Measurements from ENCODE around the gene RWDD4. TPM values are rescaled to one million over a fixed set of nuclear protein-coding genes. Genes with fewer than 3 reads are reported as not detected.

The RWDD4 gene
- polyA plus RNA-seq, 2 of the 4 experiments (the other 2 are of a cell fraction) = 18.7 to 20.4 TPM

DNA sequence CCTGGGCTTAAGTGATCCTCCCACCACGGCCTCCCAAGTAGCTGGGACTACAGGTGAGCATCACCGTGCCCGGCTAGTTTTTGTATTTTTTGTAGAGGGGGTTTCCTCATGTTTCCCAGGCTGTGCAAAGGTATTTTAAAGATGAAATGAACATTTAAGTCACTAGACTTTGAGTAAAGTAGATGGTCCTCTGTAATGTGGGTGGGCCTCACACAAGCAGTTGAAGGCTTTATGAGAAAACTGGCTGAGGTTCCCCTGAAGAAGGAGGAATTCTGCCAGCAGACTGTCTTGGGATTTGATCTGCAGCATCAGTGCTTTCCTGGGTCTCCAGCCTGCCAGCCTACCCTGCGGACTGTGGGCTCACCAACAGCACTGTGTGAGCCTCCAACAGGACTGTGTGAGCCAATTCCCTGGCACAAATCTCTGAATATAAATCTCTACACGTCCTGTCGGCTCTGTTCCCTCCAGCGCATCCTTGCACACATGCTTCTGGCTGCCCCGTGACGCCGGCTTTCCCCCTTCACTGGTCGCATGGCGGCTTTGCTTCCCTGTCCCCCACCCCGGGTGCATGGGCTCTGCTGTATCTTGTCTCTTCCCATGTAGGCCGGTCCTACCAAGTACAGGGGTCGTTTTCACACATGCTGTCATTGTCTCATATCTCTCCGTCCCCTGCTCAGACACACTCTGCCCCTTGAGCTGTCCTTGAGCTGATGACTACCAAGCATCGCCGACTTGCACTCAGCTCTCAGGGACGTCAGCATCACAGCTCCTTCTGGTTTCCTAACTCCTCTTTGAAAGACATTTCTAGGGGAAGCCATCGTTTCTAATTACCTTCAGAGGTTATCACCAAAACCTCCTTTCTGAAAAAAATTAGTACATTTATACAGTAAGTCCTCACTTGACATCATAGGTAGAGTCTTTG, 46.4 kb downstream of the RWDD4 start:
- 70% methylated on average over 20 of the region's 20 CpGs for WGBS (ENCODE audit: missing lambda C conversion rate)
- TF ChIP-seq SMC3 (IDR thresholded peaks at IDR 0.05) = no peak
- TF ChIP-seq RAD21 (conservative IDR thresholded peaks at IDR 0.05 in 1 of 2, IDR thresholded peaks at IDR 0.05 in 1 of 2) = no peak
- TF ChIP-seq, protein P1, sequence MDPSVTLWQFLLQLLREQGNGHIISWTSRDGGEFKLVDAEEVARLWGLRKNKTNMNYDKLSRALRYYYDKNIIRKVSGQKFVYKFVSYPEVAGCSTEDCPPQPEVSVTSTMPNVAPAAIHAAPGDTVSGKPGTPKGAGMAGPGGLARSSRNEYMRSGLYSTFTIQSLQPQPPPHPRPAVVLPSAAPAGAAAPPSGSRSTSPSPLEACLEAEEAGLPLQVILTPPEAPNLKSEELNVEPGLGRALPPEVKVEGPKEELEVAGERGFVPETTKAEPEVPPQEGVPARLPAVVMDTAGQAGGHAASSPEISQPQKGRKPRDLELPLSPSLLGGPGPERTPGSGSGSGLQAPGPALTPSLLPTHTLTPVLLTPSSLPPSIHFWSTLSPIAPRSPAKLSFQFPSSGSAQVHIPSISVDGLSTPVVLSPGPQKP (IDR thresholded peaks at IDR 0.05; ENCODE audit: low read depth, low read length) = no peak
- TF ChIP-seq TFCP2L1 (CRISPR knock-in tag; IDR thresholded peaks at IDR 0.05) = no peak
- no peak for TF ChIP-seq NPAS2 (CRISPR knock-in tag; IDR thresholded peaks at IDR 0.05; ENCODE audit: borderline replicate concordance)
- TF ChIP-seq, protein P2, sequence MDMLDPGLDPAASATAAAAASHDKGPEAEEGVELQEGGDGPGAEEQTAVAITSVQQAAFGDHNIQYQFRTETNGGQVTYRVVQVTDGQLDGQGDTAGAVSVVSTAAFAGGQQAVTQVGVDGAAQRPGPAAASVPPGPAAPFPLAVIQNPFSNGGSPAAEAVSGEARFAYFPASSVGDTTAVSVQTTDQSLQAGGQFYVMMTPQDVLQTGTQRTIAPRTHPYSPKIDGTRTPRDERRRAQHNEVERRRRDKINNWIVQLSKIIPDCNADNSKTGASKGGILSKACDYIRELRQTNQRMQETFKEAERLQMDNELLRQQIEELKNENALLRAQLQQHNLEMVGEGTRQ (IDR thresholded peaks at IDR 0.05) = no peak
- TF ChIP-seq BHLHE40 (IDR thresholded peaks at IDR 0.05; ENCODE audit: low read depth, low read length) = no peak
- TF ChIP-seq MAFK (IDR thresholded peaks at IDR 0.05; ENCODE audit: partially characterized antibody) = no peak
- no peak for TF ChIP-seq ZC3H11A (IDR thresholded peaks at IDR 0.05)
- TF ChIP-seq, protein P3, sequence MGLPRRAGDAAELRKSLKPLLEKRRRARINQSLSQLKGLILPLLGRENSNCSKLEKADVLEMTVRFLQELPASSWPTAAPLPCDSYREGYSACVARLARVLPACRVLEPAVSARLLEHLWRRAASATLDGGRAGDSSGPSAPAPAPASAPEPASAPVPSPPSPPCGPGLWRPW (IDR thresholded peaks at IDR 0.05) = no peak
- no peak for TF ChIP-seq HOXB5 (CRISPR knock-in tag; IDR thresholded peaks at IDR 0.05)
- Histone ChIP-seq H3K27ac (no peak overlapping the region), H3K4me1 (no peaks in the 10 kb centered on the region), H3K9me3 (no peaks in the 10 kb centered on the region), H3K4me3 (no peak overlapping the region), H3K4me2 (no peak overlapping the region)
- FAIRE-seq (no peak), ATAC-seq (no peak), DNase-seq (ENCODE audit: low read depth in 1 of 2, low spot score in 1 of 2) (no peak)
- ChIA-PET POLR2A (no interaction called here), CTCF (interaction anchor here (1.3 kb wide), 1 partner anchor 11 kb away, joined by 4 read pairs; no protein-coding TSS in a partner anchor)

DNA sequence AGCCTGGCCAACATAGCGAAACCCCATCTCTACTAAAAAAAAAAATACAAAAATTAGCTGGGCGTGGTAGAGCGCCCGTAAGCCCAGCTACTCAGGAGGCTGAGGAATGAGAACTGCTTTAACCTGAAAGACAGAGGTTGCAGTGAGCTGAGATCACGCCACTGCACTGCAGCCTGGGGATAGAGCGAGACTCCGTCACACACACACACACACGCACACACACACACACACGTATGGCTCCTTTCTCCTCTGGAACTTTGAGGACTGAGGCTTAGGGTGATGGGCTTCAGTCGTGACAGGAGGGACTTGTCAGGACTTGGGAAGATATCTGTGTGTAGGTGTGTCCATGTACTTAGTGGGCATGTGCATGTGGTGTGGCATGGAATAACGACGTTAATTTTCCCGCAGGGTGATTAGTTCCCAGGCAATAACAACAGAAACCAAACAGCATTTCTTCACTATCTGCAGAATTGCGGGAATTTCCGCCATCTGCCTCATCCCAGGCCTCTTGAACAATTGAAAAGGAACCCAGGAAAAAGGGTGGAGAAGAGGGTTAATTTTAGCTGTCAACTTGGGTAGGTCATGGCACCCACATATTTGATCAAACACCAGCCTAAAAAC, 47.7 kb downstream of the RWDD4 start:
- no peaks in the 10 kb centered on the region for H3K4me1 ChIP-seq
- ATAC-seq (no peak), FAIRE-seq (no peak), DNase-seq (ENCODE audit: low read depth in 1 of 2, low spot score in 1 of 2) (no peak)
- no peaks in the 10 kb centered on the region for H3K9me3 ChIP-seq
- no peak for TF ChIP-seq ZSCAN20 (CRISPR knock-in tag; IDR thresholded peaks at IDR 0.05)
- no peak overlapping the region for H3K4me3 ChIP-seq
- H3K4me2 ChIP-seq = no peak overlapping the region
- no peak overlapping the region for H3K27ac ChIP-seq
- ChIA-PET CTCF (interaction anchor here (1.1 to 1.6 kb wide), 2 partner anchors 10 to 16 kb away, joined by 3 read pairs; no protein-coding TSS in a partner anchor), POLR2A (no interaction called here)
- 92% methylated on average over 15 of the region's 15 CpGs for WGBS (ENCODE audit: missing lambda C conversion rate)

DNA sequence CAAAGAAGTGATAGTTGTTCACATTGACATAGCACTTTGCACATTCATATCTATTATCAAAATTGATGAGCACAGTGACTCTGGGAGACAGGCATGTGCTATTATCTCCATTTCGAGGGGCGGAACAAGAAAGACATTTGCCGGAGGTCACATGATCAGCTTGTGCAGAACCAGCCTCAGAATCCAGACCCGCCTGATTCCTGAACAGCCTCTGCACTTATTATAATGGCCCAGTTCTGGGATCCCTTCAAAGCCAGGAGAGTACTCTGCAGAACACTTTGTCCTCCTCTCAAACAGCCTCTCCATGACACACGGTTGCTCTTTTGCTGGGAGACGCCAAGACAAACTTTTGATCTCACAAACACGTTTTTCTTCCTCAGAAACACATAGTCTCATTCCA, 48.4 kb downstream of the RWDD4 start:
- no peak for ATAC-seq
- Histone ChIP-seq H3K4me2 (no peak overlapping the region), H3K9me3 (no peaks in the 10 kb centered on the region), H3K4me3 (no peak overlapping the region), H3K27ac (no peak overlapping the region), H3K4me1 (no peaks in the 10 kb centered on the region)
- FAIRE-seq = no peak
- no peak for DNase-seq (ENCODE audit: low read depth in 1 of 2, low spot score in 1 of 2)
- ChIA-PET POLR2A (no interaction called here), CTCF (interaction anchor here (1.0 to 1.6 kb wide), 3 partner anchors 10 to 23 kb away, joined by 3 read pairs; no protein-coding TSS in a partner anchor)
- 79% methylated on average over 7 of the region's 7 CpGs for WGBS (ENCODE audit: missing lambda C conversion rate)
- TF ChIP-seq RCOR1 (IDR thresholded peaks at IDR 0.05; ENCODE audit: low read depth, low read length) (no peak), PHF8 (IDR thresholded peaks at IDR 0.05; ENCODE audit: borderline replicate concordance, low read depth) (no peak), FOSL2 (IDR thresholded peaks at IDR 0.05) (no peak), FOSL2 (CRISPR knock-in tag; IDR thresholded peaks at IDR 0.05) (no peak), CEBPB (IDR thresholded peaks at IDR 0.05) (no peak), CBX2 (IDR thresholded peaks at IDR 0.05; ENCODE audit: borderline replicate concordance, low read depth) (no peak), JUNB (IDR thresholded peaks at IDR 0.05) (no peak), RAD21 (conservative IDR thresholded peaks at IDR 0.05 in 1 of 2, IDR thresholded peaks at IDR 0.05 in 1 of 2) (no peak), MAZ (IDR thresholded peaks at IDR 0.05; ENCODE audit: borderline replicate concordance, low read depth, low read length) (no peak), ZSCAN20 (CRISPR knock-in tag; IDR thresholded peaks at IDR 0.05) (no peak)
- TF ChIP-seq, protein P4, sequence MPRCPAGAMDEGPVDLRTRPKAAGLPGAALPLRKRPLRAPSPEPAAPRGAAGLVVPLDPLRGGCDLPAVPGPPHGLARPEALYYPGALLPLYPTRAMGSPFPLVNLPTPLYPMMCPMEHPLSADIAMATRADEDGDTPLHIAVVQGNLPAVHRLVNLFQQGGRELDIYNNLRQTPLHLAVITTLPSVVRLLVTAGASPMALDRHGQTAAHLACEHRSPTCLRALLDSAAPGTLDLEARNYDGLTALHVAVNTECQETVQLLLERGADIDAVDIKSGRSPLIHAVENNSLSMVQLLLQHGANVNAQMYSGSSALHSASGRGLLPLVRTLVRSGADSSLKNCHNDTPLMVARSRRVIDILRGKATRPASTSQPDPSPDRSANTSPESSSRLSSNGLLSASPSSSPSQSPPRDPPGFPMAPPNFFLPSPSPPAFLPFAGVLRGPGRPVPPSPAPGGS (IDR thresholded peaks at IDR 0.05) = no peak
- TF ChIP-seq, protein P5, sequence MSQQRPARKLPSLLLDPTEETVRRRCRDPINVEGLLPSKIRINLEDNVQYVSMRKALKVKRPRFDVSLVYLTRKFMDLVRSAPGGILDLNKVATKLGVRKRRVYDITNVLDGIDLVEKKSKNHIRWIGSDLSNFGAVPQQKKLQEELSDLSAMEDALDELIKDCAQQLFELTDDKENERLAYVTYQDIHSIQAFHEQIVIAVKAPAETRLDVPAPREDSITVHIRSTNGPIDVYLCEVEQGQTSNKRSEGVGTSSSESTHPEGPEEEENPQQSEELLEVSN (IDR thresholded peaks at IDR 0.05; ENCODE audit: borderline replicate concordance, low read depth) = no peak
- TF ChIP-seq, protein P3 (IDR thresholded peaks at IDR 0.05) = no peak
- TF ChIP-seq, protein P6, sequence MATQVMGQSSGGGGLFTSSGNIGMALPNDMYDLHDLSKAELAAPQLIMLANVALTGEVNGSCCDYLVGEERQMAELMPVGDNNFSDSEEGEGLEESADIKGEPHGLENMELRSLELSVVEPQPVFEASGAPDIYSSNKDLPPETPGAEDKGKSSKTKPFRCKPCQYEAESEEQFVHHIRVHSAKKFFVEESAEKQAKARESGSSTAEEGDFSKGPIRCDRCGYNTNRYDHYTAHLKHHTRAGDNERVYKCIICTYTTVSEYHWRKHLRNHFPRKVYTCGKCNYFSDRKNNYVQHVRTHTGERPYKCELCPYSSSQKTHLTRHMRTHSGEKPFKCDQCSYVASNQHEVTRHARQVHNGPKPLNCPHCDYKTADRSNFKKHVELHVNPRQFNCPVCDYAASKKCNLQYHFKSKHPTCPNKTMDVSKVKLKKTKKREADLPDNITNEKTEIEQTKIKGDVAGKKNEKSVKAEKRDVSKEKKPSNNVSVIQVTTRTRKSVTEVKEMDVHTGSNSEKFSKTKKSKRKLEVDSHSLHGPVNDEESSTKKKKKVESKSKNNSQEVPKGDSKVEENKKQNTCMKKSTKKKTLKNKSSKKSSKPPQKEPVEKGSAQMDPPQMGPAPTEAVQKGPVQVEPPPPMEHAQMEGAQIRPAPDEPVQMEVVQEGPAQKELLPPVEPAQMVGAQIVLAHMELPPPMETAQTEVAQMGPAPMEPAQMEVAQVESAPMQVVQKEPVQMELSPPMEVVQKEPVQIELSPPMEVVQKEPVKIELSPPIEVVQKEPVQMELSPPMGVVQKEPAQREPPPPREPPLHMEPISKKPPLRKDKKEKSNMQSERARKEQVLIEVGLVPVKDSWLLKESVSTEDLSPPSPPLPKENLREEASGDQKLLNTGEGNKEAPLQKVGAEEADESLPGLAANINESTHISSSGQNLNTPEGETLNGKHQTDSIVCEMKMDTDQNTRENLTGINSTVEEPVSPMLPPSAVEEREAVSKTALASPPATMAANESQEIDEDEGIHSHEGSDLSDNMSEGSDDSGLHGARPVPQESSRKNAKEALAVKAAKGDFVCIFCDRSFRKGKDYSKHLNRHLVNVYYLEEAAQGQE (IDR thresholded peaks at IDR 0.05) = no peak
